Glomerular visceral epithelial cell (primary cell): ENCODE measurements around the gene PPP2R2D.
"Not testable (repeated sequence)": the region's sequence is repeated elsewhere in the genome, so short reads cannot be mapped to it uniquely, and the experiment has no call there.

Experiments
- DNase-seq: peaks from one replicate; pipeline ENCODE4 v3.0.0-alpha.2; 2016; ENCODE audit errors: extremely low spot score

The PPP2R2D gene

GRCh38 chr10:131948501-131948900 lies 47.7 kb downstream of the PPP2R2D start:
- no peak for DNase-seq

DNA sequence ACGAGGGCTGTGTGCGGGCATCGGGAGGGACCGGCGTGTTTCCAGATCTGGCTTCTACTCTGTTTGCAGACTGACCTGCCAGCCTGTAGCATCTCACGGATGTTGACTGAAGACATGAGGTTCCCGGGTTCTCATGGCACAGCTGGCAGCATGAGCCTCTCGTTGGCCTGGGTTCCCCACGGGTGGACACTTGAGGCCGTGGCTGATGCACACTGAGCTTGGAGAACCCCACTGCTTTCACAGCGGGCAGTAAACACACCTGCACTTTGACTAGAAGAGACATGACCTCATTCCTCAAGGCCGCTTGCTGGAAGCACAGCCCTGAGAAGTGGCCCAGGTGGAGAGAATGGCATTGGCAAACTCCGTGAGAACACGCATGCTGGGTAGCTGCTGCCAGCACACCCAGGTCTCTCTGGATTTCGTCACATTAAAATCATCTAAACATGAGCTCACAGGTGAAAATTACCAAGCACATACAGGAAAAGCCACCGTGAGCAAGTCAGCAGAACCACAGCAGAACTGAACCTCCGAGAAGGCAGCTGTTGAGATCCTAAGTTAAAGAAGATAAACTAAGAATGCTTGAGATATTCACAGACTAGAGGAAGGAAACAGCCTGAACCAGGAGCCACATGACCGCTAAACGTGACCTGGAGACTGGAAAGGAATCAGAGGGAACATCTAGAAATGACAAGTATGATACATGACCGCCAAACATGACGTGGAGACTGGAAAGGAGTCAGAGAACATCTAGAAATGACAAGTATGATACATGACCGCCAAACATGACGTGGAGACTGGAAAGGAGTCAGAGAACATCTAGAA lies 48.4 kb downstream of the PPP2R2D start:
- no peak for DNase-seq

DNA sequence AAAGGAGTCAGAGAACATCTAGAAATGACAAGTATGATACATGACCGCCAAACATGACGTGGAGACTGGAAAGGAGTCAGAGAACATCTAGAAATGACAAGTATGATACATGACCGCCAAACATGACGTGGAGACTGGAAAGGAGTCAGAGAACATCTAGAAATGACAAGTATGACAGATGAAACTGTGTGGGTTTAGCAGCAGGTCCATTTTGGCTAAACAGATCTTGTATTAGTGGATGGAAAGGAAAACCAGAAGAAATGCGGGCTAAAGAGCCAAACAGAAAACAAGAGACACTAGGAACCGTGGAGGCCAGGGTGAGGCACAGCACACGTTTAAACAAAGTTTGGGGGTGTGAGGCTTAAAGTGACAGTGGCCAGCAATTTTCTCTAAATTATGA lies 49.1 kb downstream of the PPP2R2D start:
- not testable (repeated sequence) for DNase-seq

DNA sequence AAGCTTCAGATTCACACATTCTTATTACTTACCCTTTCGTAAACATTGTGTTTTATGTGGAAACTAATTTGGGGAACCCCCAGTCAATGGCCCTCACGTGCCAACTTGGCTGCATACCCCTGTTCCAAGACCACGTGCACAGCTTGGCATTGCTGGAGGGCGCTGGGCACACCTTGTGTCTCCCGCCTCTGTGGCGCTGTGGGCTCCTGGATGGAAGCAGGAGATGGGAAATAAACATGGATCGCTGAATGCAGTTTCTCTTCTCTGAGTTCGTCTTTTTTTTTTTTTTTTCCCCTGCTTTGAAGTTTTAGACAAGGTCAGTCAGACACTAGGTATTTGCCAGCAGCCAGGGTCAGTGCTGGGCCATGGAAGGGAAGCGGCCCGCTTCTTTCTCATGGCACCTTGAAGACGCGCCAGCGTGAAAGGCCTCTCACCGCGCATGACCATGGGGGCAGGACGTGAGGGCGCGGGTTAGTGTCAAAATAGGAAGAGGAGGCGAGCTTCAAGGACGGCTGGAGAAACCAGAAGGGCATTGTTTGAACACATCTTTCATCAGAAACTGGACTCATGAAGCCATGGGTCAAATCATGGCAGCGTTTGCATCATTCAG lies 53.7 kb downstream of the PPP2R2D start:
- DNase-seq = no peak

- no peak for DNase-seq
Observed at GRCh38 chr10:131955591-131956340, 55.0 kb downstream of the PPP2R2D start.

DNA sequence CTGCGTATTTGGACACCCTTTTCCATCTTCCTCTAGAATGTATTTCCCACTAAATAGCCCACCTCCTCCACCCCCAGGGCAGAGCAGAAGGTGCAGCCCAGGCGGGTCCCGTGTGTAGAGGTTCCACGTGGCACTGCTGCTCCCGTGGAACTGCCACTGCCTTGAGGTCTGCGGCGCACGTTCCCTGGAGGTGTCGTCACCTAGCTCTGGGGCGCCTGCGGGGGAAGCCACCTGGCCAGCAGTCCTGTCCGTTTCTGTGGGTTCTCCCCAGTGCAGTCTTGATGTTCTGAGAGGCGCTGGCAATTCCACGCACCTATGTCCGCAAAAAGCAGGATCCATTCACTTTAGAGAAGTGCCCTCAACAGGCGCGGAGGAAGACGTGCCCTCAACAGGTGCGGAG lies 59.0 kb downstream of the PPP2R2D start:
- no peak for DNase-seq

GRCh38 chr10:131960631-131961046 lies 59.8 kb downstream of the PPP2R2D start:
- no peak for DNase-seq

- no peak for DNase-seq
Observed at GRCh38 chr10:131961047-131961776, 60.4 kb downstream of the PPP2R2D start.

DNA sequence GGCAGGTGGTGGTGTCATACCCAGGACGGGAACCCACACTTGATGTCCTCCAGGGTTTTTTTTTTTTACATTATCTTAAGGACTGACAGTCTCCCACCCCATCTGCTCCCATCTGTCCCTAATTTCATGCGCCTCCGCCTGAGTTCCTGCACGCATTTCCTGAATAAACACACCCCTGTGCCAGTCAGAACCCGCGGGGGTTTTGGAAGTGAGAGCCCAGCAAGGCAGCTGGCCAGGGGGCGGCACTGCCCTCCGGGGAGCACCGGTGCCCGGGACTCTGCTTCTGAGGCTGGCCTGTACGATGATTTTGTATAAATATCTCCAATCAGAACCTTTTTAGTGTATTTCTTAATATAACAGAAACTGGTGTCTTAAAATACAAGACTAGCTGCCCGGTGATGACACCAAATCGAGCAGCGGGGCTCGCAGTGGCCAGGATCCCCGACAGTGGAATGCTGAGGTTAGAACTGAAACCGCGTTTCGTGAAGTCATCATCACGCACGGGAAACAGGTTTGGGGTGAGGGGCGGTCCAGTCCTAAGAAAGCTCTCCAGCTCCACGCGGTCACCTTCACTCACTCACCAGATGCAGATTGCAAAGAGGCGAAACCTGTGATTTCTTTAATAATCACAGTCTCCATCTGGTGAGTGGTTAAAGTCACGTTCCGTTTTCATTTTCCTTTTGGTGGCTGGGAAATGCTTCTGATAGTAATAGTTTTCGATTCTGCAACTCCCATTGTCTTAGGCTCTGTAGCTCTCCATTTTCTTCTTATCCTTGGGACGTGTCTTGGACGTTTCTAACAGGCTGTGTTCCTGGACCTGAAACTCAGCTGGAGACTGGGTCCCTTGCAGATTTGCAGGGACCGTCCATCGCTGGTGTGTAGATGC lies 61.2 kb downstream of the PPP2R2D start:
- no peak for DNase-seq

GRCh38 chr10:131963350-131963749 lies 62.5 kb downstream of the PPP2R2D start:
- DNase-seq = no peak

- DNase-seq = no peak
Observed at GRCh38 chr10:131963811-131964210, 63.0 kb downstream of the PPP2R2D start.

DNA sequence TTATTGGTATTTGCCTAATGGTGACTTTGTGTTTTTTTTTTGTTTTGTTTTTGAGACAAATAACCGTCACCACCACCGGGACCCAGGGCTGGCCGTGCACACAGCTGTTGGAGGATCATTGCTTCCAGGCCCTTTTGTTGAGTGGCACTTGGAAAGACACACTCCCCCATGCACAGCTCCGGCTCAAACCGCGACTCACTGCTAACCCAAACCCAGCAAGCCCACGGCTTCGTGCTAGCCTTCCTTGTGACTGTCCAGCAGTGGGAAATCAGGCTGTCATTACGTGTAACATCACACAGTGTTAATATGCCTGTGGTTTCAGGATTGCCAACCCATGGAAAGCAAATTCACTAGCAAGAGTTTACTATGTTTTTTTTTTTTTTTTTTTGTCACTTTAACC lies 63.5 kb downstream of the PPP2R2D start:
- no peak for DNase-seq

DNA sequence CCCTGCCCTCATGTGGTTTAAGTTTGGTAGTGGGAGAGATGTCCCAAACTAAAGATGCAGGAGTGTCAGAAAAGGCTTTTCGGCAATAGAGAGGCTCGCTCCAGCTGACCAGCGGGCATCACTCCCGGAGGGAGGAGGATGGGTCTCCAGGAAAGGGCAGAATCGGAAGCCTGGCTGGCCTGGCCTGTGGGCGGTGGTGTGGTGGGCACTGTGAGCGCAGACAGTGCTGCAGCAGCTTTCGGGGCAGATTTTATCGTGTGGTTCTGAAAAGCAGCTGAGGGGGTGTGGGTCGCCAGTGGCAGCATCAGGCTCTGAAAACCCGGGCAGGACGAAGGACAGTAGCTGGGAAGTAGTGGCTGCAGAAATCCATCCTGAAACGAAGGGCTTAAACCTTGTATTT lies 68.1 kb downstream of the PPP2R2D start:
- no peak for DNase-seq

DNA sequence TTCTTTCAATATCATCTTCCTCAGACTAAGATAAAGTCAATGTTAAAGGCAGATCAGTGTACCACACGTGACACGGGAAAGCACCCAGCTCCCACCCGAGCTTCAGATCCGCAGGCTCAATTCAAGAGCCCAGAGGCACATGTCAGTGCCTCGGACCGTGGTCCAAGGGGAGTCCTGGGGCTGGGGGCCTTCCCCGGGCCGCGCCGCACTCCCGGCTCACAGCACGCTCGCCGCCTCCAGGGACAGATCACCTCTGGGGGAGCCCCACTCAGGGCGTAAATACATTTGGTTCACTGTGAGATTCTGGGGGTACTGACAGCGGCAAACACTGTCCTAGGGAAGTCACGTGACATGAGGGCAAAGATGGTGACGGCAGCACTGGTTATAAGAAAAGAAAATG lies 70.1 kb downstream of the PPP2R2D start:
- DNase-seq = no peak

DNA sequence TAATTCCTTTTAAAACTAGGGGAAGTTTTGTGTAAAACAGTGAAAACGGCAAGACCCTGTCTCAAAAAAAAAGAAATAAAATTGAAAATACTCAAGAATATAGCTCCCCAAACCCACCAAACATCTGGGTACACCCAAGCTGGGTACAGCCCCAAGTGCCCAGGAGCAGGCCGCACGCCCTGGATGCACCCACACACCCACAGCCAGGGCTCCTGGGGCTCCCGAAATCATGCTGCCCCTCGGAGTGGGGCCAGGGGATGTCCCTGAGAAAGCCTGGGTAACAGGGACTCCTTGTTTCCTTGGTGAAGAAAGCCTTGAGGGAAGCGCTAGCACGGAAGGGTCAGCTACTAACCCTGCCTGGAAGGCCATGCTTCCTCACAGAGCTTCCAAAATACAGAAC lies 70.8 kb downstream of the PPP2R2D start:
- DNase-seq = no peak

GRCh38 chr10:131972474-131973071 lies 71.8 kb downstream of the PPP2R2D start:
- DNase-seq = peak; percentile 44

DNA sequence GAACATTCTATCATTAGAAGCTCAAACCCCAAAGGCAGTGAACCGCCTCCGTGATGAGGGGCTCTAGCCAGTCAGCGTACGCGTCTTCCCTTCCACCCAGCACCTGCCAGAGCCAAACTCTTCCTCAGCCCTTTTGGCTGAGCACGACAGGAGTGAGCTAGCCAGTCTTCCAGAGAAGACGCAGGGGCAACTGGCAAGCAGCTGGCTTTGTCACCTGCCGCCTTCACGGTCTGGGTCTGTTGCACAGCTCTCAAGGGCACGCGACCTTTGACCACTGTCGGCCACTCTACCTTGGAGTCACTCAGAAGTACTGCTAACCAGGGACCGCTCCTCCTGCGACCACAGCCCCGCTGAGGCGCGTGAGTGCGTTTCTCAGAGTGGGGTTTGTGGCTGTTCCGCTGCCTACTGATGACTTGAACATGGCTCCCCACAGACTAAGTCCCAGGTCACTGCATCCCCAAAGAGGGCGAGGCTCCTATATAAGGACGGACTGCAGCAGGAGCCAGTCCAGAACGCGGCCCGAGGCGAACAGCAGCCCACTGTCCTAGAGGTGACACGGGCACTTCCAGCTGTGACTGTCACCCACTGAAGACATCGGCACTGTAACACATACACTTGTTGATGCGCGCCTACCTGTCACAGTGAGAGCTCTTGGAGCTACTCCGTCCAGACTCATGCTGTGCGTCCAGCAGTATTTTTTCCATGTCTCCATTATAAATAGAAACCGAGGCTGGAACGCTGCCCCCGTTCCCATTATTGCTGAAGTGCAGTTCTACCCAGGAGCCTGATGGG lies 72.5 kb downstream of the PPP2R2D start:
- DNase-seq = no peak

GRCh38 chr10:131974034-131974817 lies 73.4 kb downstream of the PPP2R2D start:
- DNase-seq = no peak

- no peak for DNase-seq
Observed at GRCh38 chr10:131975003-131975402, 74.2 kb downstream of the PPP2R2D start.
